NOMO-1 (cell line): ENCODE measurements around the gene TAX1BP3.

Experiments used
- DNase-seq, 2 experiments: peaks; one replicate each; lab custom pipeline; 2025; ENCODE audit not compliant: unreplicated experiment in 2 of 2; lab: John Stamatoyannopoulos, UW

TAX1BP3 gene

GRCh38 chr17:3632287-3632686 is 36.1 kb downstream of the TAX1BP3 start:
- no peak for DNase-seq

- DNase-seq: no peak
Observed at GRCh38 chr17:3630781-3631180, 37.6 kb downstream of the TAX1BP3 start.

GRCh38 chr17:3627769-3628167 is 40.6 kb downstream of the TAX1BP3 start:
- DNase-seq: no peak

- no peak for DNase-seq
Observed at GRCh38 chr17:3626831-3627768, 41.3 kb downstream of the TAX1BP3 start.

GRCh38 chr17:3622977-3623594 is 45.3 kb downstream of the TAX1BP3 start:
- no peak for DNase-seq

- DNase-seq: no peak
Observed at GRCh38 chr17:3621146-3621720, 47.1 kb downstream of the TAX1BP3 start.

GRCh38 chr17:3615160-3615870 is 53.1 kb downstream of the TAX1BP3 start:
- DNase-seq: no peak

- DNase-seq: no peak
Observed at GRCh38 chr17:3613124-3613523, 55.3 kb downstream of the TAX1BP3 start.
